GM12892 (cell line): Measurements from ENCODE around the gene YWHAE.

Source experiments
- POLR2A ChIP-seq: IDR thresholded peaks from 2 replicates; pipeline ENCODE4 v1.6.1; 2011; ENCODE audit warnings: low read depth, low read length, control low read depth
- POLR2AphosphoS5 ChIP-seq: IDR thresholded peaks from 2 replicates; pipeline ENCODE4 v1.6.1; 2011; ENCODE audit warnings: low read depth, low read length, control low read depth
- TAF1 ChIP-seq: IDR thresholded peaks from 2 replicates; pipeline ENCODE4 v1.6.1; 2011; ENCODE audit warnings: low read depth, mild to moderate bottlenecking, control low read depth, low read length, borderline replicate concordance

DNA sequence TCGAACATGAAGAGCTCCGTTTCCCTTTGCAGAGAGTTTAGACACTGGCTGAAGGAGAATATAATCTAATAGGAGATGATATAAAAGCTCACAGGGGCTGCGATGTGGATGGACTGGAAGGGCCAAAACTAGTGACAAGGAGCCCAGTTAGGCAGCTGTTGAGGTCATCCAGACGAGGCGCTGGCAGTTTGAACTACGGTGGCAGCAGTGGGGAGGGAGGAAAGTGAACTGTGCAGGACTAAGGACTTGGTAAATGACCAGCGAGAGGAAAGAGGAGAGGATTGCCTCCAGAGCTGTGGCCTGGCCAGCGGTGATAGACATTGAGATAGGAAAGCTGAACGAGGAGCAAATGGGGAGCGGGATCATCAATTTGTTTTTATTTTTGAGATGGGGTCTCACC is 14.6 kb upstream of the YWHAE start:
- no peak for TF ChIP-seq POLR2AphosphoS5
- no peak for TF ChIP-seq POLR2A
- no peak for TF ChIP-seq TAF1
